Endothelial cell of umbilical vein (primary cell): ENCODE data around the gene IGFBPL1.

Experiments
- POLR2A ChIP-seq: IDR thresholded peaks from 2 replicates; pipeline ENCODE4 v1.6.1; 2012; ENCODE audit warnings: low read depth, mild to moderate bottlenecking, control low read depth, low read length
- TF ChIP-seq, protein P1 (sequence below): IDR thresholded peaks from 2 replicates; pipeline ENCODE4 v1.6.1; 2011; ENCODE audit not compliant: insufficient read depth, insufficient read length

DNA sequence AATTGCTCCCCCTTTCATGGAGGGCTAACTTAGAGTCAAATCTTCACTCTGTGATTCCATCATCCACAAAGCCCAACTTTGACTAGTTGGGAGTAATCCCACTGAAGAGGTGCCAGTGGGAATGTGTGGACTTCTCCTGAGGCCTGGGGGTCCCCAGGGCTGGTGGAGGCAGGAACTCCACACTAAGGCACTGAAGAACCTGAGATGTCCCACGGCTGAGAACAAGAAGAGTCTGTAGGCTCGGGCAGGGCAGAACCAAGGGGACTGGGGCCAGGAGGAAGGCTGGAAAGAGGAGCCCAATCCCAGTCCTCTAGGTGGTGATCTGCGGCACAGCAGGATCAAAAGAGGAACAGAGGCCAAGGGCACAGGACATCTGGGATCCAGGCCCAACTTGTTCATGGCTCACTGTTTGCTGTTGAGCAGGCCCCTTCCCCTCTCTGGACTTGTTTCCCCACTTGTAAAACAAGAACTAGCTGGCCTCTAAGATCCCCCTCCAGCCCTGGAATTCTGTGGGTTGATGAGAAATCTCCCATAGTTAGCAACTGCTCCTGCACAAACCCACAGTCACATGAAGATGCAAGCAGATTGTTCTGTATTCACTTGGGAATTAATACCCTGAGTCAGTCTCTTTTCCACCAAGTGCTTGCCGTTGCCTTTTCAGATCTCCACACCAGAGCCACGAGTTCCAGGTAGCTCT, 64.4 kb downstream of the IGFBPL1 start:
- TF ChIP-seq POLR2A = no peak
- TF ChIP-seq, protein P1, sequence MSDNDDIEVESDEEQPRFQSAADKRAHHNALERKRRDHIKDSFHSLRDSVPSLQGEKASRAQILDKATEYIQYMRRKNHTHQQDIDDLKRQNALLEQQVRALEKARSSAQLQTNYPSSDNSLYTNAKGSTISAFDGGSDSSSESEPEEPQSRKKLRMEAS = no peak
